GM23338 (cell line): ENCODE data around the gene TRAF5.
"Not testable (repeated sequence)": the region's sequence is repeated elsewhere in the genome, so short reads cannot be mapped to it uniquely, and the experiment has no call there.

Source experiments
- EZH2 ChIP-seq: fragments of 200-600 bp; sonication (generic); IDR thresholded peaks from one replicate; pipeline ENCODE4 v1.8.0; 2017; ENCODE audit warnings: antibody characterized with exemption, mild to moderate bottlenecking, low read depth; ENCODE audit not compliant: unreplicated experiment
- EZH2phosphoT487 ChIP-seq: fragments of 200-600 bp; sonication (generic); IDR thresholded peaks from one replicate; pipeline ENCODE4 v1.8.1; 2018; ENCODE audit warnings: antibody characterized with exemption; ENCODE audit not compliant: unreplicated experiment
- JUNB ChIP-seq: IDR thresholded peaks from one replicate; pipeline ENCODE4 v1.6.1; 2016; ENCODE audit warnings: antibody characterized with exemption; ENCODE audit not compliant: unreplicated experiment
- ZNF114 ChIP-seq: fragments of 250-450 bp; sonication (Bioruptor Pico); IDR thresholded peaks from 2 replicates; pipeline ENCODE4 v1.5.0; 2020; ENCODE audit warnings: mild to moderate bottlenecking, moderate library complexity
- TF ChIP-seq, protein P1 (sequence below), 2 experiments: fragments of 200-600 bp in 1 of 2; sonication (generic) in 1 of 2; conservative IDR thresholded peaks; 2 replicates each; pipeline versions ENCODE4 v1.5.1 to v1.6.1; 2016 to 2017; ENCODE audit warnings: antibody characterized with exemption in 2 of 2, low read depth in 2 of 2, mild to moderate bottlenecking in 2 of 2, moderate library complexity in 1 of 2
- TF ChIP-seq, protein P2 (sequence below): IDR thresholded peaks from 2 replicates; pipeline ENCODE4 v1.6.1; 2016; ENCODE audit warnings: antibody characterized with exemption
- TF ChIP-seq, protein P3 (sequence below): IDR thresholded peaks from one replicate; pipeline ENCODE4 v1.6.1; 2018; ENCODE audit warnings: antibody characterized with exemption; ENCODE audit not compliant: unreplicated experiment

DNA sequence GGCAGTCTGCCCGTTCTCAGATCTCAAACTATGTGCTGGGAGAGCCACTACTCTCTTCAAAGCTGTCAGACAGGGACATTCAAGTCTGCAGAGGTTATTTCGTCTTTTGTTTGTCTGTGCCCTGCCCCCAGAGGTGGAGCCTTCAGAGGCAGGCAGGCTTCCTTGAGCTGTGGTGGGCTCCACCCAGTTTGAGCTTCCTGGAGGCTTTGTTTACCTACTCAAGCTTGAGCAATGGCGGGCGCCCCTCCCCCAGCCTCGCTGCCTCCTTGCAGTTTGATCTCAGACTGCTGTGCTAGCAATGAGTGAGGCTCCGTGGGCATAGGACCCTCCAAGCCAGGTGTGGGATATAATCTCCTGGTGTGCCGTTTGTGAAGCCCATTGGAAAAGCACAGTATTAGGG, 81.1 kb downstream of the TRAF5 start:
- TF ChIP-seq, protein P1, sequence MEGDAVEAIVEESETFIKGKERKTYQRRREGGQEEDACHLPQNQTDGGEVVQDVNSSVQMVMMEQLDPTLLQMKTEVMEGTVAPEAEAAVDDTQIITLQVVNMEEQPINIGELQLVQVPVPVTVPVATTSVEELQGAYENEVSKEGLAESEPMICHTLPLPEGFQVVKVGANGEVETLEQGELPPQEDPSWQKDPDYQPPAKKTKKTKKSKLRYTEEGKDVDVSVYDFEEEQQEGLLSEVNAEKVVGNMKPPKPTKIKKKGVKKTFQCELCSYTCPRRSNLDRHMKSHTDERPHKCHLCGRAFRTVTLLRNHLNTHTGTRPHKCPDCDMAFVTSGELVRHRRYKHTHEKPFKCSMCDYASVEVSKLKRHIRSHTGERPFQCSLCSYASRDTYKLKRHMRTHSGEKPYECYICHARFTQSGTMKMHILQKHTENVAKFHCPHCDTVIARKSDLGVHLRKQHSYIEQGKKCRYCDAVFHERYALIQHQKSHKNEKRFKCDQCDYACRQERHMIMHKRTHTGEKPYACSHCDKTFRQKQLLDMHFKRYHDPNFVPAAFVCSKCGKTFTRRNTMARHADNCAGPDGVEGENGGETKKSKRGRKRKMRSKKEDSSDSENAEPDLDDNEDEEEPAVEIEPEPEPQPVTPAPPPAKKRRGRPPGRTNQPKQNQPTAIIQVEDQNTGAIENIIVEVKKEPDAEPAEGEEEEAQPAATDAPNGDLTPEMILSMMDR (conservative IDR thresholded peaks at IDR 0.05; ENCODE audit: low read depth in 2 of 2): not testable (repeated sequence)
- TF ChIP-seq, protein P2, sequence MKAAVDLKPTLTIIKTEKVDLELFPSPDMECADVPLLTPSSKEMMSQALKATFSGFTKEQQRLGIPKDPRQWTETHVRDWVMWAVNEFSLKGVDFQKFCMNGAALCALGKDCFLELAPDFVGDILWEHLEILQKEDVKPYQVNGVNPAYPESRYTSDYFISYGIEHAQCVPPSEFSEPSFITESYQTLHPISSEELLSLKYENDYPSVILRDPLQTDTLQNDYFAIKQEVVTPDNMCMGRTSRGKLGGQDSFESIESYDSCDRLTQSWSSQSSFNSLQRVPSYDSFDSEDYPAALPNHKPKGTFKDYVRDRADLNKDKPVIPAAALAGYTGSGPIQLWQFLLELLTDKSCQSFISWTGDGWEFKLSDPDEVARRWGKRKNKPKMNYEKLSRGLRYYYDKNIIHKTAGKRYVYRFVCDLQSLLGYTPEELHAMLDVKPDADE: not testable (repeated sequence)
- TF ChIP-seq JUNB; EZH2phosphoT487; EZH2; ZNF114 (CRISPR knock-in tag): not testable (repeated sequence)
- TF ChIP-seq, protein P3, sequence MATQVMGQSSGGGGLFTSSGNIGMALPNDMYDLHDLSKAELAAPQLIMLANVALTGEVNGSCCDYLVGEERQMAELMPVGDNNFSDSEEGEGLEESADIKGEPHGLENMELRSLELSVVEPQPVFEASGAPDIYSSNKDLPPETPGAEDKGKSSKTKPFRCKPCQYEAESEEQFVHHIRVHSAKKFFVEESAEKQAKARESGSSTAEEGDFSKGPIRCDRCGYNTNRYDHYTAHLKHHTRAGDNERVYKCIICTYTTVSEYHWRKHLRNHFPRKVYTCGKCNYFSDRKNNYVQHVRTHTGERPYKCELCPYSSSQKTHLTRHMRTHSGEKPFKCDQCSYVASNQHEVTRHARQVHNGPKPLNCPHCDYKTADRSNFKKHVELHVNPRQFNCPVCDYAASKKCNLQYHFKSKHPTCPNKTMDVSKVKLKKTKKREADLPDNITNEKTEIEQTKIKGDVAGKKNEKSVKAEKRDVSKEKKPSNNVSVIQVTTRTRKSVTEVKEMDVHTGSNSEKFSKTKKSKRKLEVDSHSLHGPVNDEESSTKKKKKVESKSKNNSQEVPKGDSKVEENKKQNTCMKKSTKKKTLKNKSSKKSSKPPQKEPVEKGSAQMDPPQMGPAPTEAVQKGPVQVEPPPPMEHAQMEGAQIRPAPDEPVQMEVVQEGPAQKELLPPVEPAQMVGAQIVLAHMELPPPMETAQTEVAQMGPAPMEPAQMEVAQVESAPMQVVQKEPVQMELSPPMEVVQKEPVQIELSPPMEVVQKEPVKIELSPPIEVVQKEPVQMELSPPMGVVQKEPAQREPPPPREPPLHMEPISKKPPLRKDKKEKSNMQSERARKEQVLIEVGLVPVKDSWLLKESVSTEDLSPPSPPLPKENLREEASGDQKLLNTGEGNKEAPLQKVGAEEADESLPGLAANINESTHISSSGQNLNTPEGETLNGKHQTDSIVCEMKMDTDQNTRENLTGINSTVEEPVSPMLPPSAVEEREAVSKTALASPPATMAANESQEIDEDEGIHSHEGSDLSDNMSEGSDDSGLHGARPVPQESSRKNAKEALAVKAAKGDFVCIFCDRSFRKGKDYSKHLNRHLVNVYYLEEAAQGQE: not testable (repeated sequence)
